NB4 (cell line): ENCODE measurements around the gene IGFL3.

Source experiments
- DNase-seq: peaks from one replicate; pipeline ENCODE4 v3.0.0; 2010; ENCODE audit warnings: low read depth
- H3K4me3 ChIP-seq: one replicate; pipeline ENCODE4 v1.5.1; 2011; ENCODE audit warnings: mild to moderate bottlenecking, low read depth, low read length, moderate library complexity
- MYC ChIP-seq: IDR thresholded peaks from 2 replicates; pipeline ENCODE4 v1.6.1; 2011; ENCODE audit warnings: low read depth, low read length
- POLR2A ChIP-seq: IDR thresholded peaks from 2 replicates; pipeline ENCODE4 v1.6.1; 2011; ENCODE audit warnings: mild to moderate bottlenecking; ENCODE audit not compliant: insufficient read length; ENCODE audit errors: extremely low read depth
- TF ChIP-seq, protein P1 (sequence below): IDR thresholded peaks from 2 replicates; pipeline ENCODE4 v1.6.1; 2011; ENCODE audit warnings: low read depth, low read length
- TF ChIP-seq, protein P2 (sequence below): IDR thresholded peaks from one replicate; pipeline ENCODE4 v1.5.1; 2012; ENCODE audit warnings: low read depth, low read length

IGFL3 gene

DNA sequence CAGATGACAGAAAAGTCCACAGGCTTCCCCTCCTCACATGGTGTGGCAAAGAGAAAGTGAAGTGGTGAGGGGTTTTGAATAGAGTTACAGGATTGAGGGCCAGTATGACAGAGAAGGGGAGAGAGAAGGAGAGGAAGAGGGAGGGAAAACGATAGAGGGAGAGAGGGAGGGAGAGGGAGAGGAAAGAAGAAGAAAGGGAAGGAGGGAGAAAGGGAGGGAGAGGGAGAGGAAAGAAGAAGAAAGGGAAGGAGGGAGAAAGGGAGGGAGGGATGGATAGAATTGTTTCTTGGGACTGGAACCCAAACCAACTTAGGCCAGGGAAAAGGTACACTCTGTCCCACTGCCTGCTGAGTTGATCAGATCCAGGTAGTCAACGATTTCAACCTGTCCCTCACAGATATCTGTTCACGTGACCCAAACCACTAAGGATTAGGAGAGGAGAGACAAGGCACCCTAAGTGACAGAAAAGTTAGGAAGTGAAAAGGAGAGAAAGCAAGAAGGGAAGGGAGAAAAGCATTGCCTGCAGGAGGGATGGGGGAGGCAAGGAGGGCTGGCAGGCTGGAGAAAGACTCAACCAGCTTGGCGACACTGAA lies 8.1 kb upstream of the IGFL3 start:
- TF ChIP-seq MYC = no peak
- TF ChIP-seq POLR2A = no peak
- TF ChIP-seq, protein P1, sequence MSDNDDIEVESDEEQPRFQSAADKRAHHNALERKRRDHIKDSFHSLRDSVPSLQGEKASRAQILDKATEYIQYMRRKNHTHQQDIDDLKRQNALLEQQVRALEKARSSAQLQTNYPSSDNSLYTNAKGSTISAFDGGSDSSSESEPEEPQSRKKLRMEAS = no peak
- TF ChIP-seq, protein P2, sequence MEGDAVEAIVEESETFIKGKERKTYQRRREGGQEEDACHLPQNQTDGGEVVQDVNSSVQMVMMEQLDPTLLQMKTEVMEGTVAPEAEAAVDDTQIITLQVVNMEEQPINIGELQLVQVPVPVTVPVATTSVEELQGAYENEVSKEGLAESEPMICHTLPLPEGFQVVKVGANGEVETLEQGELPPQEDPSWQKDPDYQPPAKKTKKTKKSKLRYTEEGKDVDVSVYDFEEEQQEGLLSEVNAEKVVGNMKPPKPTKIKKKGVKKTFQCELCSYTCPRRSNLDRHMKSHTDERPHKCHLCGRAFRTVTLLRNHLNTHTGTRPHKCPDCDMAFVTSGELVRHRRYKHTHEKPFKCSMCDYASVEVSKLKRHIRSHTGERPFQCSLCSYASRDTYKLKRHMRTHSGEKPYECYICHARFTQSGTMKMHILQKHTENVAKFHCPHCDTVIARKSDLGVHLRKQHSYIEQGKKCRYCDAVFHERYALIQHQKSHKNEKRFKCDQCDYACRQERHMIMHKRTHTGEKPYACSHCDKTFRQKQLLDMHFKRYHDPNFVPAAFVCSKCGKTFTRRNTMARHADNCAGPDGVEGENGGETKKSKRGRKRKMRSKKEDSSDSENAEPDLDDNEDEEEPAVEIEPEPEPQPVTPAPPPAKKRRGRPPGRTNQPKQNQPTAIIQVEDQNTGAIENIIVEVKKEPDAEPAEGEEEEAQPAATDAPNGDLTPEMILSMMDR = no peak
- H3K4me3 ChIP-seq = no peak overlapping the region
- DNase-seq = no peak

DNA sequence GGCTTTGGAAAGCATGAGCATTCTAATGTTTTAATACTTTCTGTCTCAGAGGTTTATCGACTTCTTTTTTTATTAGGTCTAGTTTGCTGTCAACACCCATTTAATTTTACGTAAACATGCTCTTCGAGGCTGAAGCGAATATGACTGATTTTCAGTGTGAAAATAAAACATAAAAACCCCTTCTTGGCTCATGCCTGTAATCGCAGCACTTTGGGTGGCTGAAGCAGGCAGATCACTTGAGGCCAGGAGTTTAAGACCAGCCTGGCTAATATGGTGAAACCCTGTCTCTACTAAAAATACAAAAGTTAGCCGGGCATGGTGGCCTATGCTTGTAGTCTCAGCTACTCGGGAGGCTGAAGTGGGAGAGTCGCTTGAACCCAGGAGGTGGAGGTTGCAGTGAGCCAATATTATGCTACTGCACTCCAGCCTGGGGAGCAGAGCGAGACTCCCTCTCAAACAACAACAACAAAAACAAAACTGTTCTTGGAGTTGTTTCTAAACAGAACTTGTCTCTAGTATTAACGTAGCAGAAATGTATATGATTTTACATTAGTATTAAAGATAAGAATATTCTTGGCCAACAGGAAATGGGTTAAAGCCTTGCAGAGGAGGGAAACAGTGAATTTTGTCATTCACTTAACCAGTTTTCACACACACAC lies 7.1 kb upstream of the IGFL3 start:
- H3K4me3 ChIP-seq = no peak overlapping the region
- no peak for DNase-seq
- TF ChIP-seq, protein P2 = no peak

DNA sequence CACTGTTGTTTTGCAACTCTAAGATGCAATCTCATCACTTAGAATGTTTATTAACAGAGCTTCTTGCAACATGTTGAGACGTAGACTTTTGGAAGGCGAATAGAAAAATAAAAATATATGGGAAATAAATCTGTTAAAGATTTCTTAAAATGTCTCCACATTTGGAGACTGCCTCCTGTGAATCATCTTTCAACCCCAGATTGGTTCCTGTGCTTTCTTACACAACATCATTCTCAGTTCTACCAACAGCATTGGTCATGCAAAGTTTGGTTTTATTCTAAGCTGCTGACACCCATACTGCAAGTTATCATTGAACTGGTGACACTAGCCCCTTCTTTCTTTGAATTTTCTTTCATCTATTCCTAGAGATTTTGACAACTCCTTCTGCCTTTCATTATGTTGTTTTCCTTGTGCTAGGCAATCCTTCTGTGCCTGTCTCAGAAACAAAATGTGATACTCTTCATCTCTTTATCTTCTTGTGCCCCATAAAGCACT lies 1.6 kb upstream of the IGFL3 start:
- TF ChIP-seq MYC = no peak
- TF ChIP-seq, protein P2 = no peak
- TF ChIP-seq, protein P1 = no peak
- no peak for TF ChIP-seq POLR2A
- H3K4me3 ChIP-seq = no peak overlapping the region
- no peak for DNase-seq

DNA sequence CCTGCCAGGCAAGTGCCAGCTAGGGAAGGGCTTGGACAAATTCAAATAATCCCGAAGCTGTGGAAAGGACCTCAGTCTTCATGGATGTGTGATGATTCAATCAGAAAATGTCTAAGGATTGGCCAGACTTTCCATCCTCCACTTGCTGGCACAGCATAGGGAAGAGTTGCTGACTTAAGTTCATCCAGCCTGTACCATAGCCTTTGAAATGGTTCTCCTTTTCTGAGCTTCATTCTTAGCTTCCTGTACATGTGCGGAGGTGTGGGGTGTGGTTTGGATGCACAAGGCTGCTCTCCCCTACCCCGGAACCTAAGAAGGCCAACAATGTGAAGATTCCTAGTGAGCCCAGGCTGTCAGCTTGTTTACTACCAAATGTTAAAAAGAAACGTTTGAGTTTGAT lies 959 bp upstream of the IGFL3 start:
- TF ChIP-seq MYC (no peak), POLR2A (no peak)
- TF ChIP-seq, protein P2 = no peak
- TF ChIP-seq, protein P1 = no peak
- no peak overlapping the region for H3K4me3 ChIP-seq
- DNase-seq = peak; percentile 12

DNA sequence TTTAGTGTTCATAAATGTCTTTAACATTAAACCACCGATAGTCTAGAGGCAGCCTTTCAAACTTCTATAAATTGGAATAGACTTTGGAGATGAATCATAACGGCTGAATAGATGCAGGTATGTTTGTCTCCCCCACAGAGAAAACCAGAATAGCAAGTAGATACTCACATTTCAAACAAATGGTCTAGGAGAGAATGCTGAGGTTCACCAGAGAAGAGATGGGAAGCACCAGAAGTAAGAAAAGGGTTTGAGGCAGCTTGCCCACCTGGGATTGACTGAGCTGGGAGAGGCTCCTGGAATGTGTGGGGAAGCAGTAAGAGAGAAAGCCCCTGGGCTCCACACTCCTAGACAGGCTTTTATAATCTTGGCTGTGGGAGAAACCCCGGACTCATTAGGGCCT lies 6.4 kb downstream of the IGFL3 start:
- TF ChIP-seq, protein P1 = no peak
- TF ChIP-seq MYC (no peak), POLR2A (no peak)
- TF ChIP-seq, protein P2 = no peak
- H3K4me3 ChIP-seq = no peak overlapping the region
- DNase-seq = no peak

DNA sequence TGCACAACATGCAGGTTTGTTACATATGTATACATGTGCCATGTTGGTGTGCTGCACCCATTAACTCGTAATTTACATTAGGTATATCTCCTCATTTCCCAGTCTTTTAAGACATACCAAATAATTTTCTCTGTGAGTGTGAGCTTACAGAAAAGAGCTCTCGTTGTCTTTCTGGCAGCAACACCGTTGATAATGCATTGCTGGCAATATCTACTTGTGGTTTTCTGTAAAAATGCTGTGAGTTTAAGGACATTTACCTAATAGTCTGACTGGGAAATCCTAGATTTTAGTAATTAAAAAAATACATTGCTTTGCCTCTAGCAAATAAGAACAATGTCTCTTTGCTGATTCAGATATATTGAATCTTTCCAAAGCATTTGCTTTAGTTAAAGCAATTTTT lies 8.4 kb downstream of the IGFL3 start:
- TF ChIP-seq, protein P2 = no peak
- no peak for DNase-seq
- H3K4me3 ChIP-seq = no peak overlapping the region
